ENCODE results near the gene CDYL. TPM values are rescaled to one million over a fixed set of nuclear protein-coding genes. Genes with fewer than 3 reads are reported as not detected.
A peak's percentile ranks its signal among the peaks of the same experiment; 100 is the strongest.

CDYL gene
- total RNA-seq, 1 donor from 2014 or later = 74.1 TPM

GRCh38 chr6:4809999-4810918 lies 34.1 kb downstream of the CDYL start:
- no peak for DNase-seq (ENCODE audit: extremely low spot score, unreplicated experiment)
- Mint-ChIP-seq H3K4me1 (ENCODE audit: unreplicated experiment) (peaks cover 22% of the 10 kb centered on the region), H3K27me3 (no peaks in the 10 kb centered on the region), H3K27ac (peak overlapping the region; percentile 21), H3K4me3 (no peak overlapping the region), H3K36me3 (peaks cover 20% of the 10 kb centered on the region), H3K9me3 (peaks cover 8% of the 10 kb centered on the region)
- no peak for TF ChIP-seq CTCF (conservative IDR thresholded peaks at IDR 0.05)

- no peak overlapping the region for H3K27ac Mint-ChIP-seq
- no peak for TF ChIP-seq CTCF (conservative IDR thresholded peaks at IDR 0.05)
- peaks cover 8% of the 10 kb centered on the region for H3K4me1 Mint-ChIP-seq (ENCODE audit: unreplicated experiment)
- H3K9me3 Mint-ChIP-seq = peaks cover 8% of the 10 kb centered on the region
- H3K27me3 Mint-ChIP-seq = no peaks in the 10 kb centered on the region
- H3K36me3 Mint-ChIP-seq = peaks cover 20% of the 10 kb centered on the region
- H3K4me3 Mint-ChIP-seq = no peak overlapping the region
- DNase-seq (ENCODE audit: extremely low spot score, unreplicated experiment) = no peak
Measured at GRCh38 chr6:4812068-4812467, 35.9 kb downstream of the CDYL start.

- Mint-ChIP-seq H3K4me1 (ENCODE audit: unreplicated experiment) (peaks cover 8% of the 10 kb centered on the region), H3K36me3 (peaks cover 18% of the 10 kb centered on the region), H3K27ac (peak overlapping the region; percentile 8), H3K9me3 (peaks cover 8% of the 10 kb centered on the region), H3K4me3 (no peak overlapping the region), H3K27me3 (no peaks in the 10 kb centered on the region)
- no peak for DNase-seq (ENCODE audit: extremely low spot score, unreplicated experiment)
- TF ChIP-seq CTCF (conservative IDR thresholded peaks at IDR 0.05) = no peak
Measured at GRCh38 chr6:4813055-4813454, 36.9 kb downstream of the CDYL start.

- TF ChIP-seq CTCF (conservative IDR thresholded peaks at IDR 0.05) = no peak
- Mint-ChIP-seq H3K27ac (no peak overlapping the region), H3K4me1 (ENCODE audit: unreplicated experiment) (peaks cover 8% of the 10 kb centered on the region), H3K4me3 (no peak overlapping the region), H3K27me3 (no peaks in the 10 kb centered on the region), H3K9me3 (peaks cover 8% of the 10 kb centered on the region), H3K36me3 (peaks cover 15% of the 10 kb centered on the region)
- DNase-seq (ENCODE audit: extremely low spot score, unreplicated experiment) = no peak
Measured at GRCh38 chr6:4814212-4814611, 38.0 kb downstream of the CDYL start.

- no peak for DNase-seq (ENCODE audit: extremely low spot score, unreplicated experiment)
- Mint-ChIP-seq H3K27me3 (no peaks in the 10 kb centered on the region), H3K9me3 (peaks cover 6% of the 10 kb centered on the region), H3K4me1 (ENCODE audit: unreplicated experiment) (peaks cover 8% of the 10 kb centered on the region), H3K36me3 (peaks cover 12% of the 10 kb centered on the region), H3K27ac (no peak overlapping the region), H3K4me3 (no peak overlapping the region)
- TF ChIP-seq CTCF (conservative IDR thresholded peaks at IDR 0.05) = no peak
Measured at GRCh38 chr6:4814987-4815386, 38.8 kb downstream of the CDYL start.

Data from type B pancreatic cell (in vitro differentiated cells).